ENCODE results near the gene MAGI3. TPM values are rescaled to one million over a fixed set of nuclear protein-coding genes. Genes with fewer than 3 reads are reported as not detected.
"Not testable (repeated sequence)": the region's sequence is repeated elsewhere in the genome, so short reads cannot be mapped to it uniquely, and the experiment has no call there.

MAGI3 gene
- total and polyA plus RNA-seq, 4 experiments from 2014 or later, result 3.5 to 6.7 (median 5.5) TPM

GRCh38 chr1:113604466-113604865 is 214.2 kb downstream of the MAGI3 start:
- H3K9me3 ChIP-seq (ENCODE audit: control insufficient read depth in 1 of 2, low read length in 2 of 2); H3K36me3 Mint-ChIP-seq; CTCF ChIA-PET (ENCODE audit: partially characterized antibody); H3K4me3 ChIP-seq (ENCODE audit: low read length in 2 of 2); H3K36me3 ChIP-seq (ENCODE audit: insufficient read depth, low read length); H3K4me1 ChIP-seq (ENCODE audit: insufficient read depth, low read length); DNase-seq; H3K4me3 Mint-ChIP-seq; H3K27me3 ChIP-seq (ENCODE audit: insufficient read depth, low read length); H3K27ac Mint-ChIP-seq; H3K27me3 Mint-ChIP-seq; H3K4me1 Mint-ChIP-seq; intact Hi-C loops (cut with micrococcal nuclease); H3K27ac ChIP-seq (ENCODE audit: low read depth, low read length); POLR2A ChIA-PET (ENCODE audit: partially characterized antibody): not testable (repeated sequence)
- H3K9me3 Mint-ChIP-seq, result peaks cover 0 to 24% (median 8%) of the 10 kb centered on the region in 8 donors

- H3K27me3 Mint-ChIP-seq, result no peaks in the 10 kb centered on the region
- no peak overlapping the region for H3K4me3 Mint-ChIP-seq
- no peak overlapping the region for H3K27ac Mint-ChIP-seq
- peaks cover 0 to 24% (median 8%) of the 10 kb centered on the region in 8 donors for H3K9me3 Mint-ChIP-seq
- ChIA-PET POLR2A (ENCODE audit: partially characterized antibody) (interaction anchor here (0.7 kb wide), 1 partner anchor 68 kb away, joined by 5 read pairs; no protein-coding TSS in a partner anchor), CTCF (ENCODE audit: partially characterized antibody) (no interaction called here)
- peaks cover 0 to 4% (median 1%) of the 10 kb centered on the region in 4 donors for H3K4me1 Mint-ChIP-seq
- Histone ChIP-seq H3K36me3 (ENCODE audit: insufficient read depth, low read length) (no peaks in the 10 kb centered on the region), H3K27ac (ENCODE audit: low read depth, low read length) (no peak overlapping the region), H3K9me3 (ENCODE audit: control insufficient read depth in 1 of 2, low read length in 2 of 2) (no peaks in the 10 kb centered on the region), H3K4me1 (ENCODE audit: insufficient read depth, low read length) (no peaks in the 10 kb centered on the region), H3K27me3 (ENCODE audit: insufficient read depth, low read length) (no peaks in the 10 kb centered on the region), H3K4me3 (ENCODE audit: low read length in 2 of 2) (no peak overlapping the region)
- DNase-seq, result no peak
- intact Hi-C loops (cut with micrococcal nuclease), result no loop called here
- H3K36me3 Mint-ChIP-seq, result peaks cover 1 to 11% of the 10 kb centered on the region in 2 donors
These were observed 214.8 kb downstream of the MAGI3 start for GRCh38 chr1:113605146-113605545.

- Mint-ChIP-seq H3K4me3 (no peak overlapping the region), H3K36me3 (peaks cover 4 to 21% of the 10 kb centered on the region in 2 donors), H3K27me3 (no peaks in the 10 kb centered on the region), H3K4me1 (no peaks in the 10 kb centered on the region), H3K27ac (no peak overlapping the region), H3K9me3 (peaks cover 0 to 9% (median 6%) of the 10 kb centered on the region in 8 donors)
- H3K36me3 ChIP-seq (ENCODE audit: insufficient read depth, low read length), result no peaks in the 10 kb centered on the region
- H3K27ac ChIP-seq (ENCODE audit: low read depth, low read length), result no peak overlapping the region
- CTCF ChIA-PET (ENCODE audit: partially characterized antibody), result no interaction called here
- POLR2A ChIA-PET (ENCODE audit: partially characterized antibody), result no interaction called here
- H3K4me3 ChIP-seq (ENCODE audit: low read length in 2 of 2), result no peak overlapping the region
- no peak for DNase-seq
- intact Hi-C loops (cut with micrococcal nuclease), result no loop called here
- H3K4me1 ChIP-seq (ENCODE audit: insufficient read depth, low read length), result no peaks in the 10 kb centered on the region
- H3K9me3 ChIP-seq (ENCODE audit: control insufficient read depth in 1 of 2, low read length in 2 of 2), result no peaks in the 10 kb centered on the region
- H3K27me3 ChIP-seq (ENCODE audit: insufficient read depth, low read length), result no peaks in the 10 kb centered on the region
These were observed 218.1 kb downstream of the MAGI3 start for GRCh38 chr1:113608399-113608798.

GRCh38 chr1:113610372-113610771 is 220.1 kb downstream of the MAGI3 start:
- H3K36me3 ChIP-seq (ENCODE audit: insufficient read depth, low read length), result no peaks in the 10 kb centered on the region
- H3K9me3 Mint-ChIP-seq, result peaks cover 0 to 2% (median 0%) of the 10 kb centered on the region in 8 donors
- peaks cover 2 to 21% of the 10 kb centered on the region in 2 donors for H3K36me3 Mint-ChIP-seq
- no peak for DNase-seq
- H3K27me3 ChIP-seq (ENCODE audit: insufficient read depth, low read length), result no peaks in the 10 kb centered on the region
- H3K4me3 Mint-ChIP-seq, result no peak overlapping the region
- no peak overlapping the region for H3K4me3 ChIP-seq (ENCODE audit: low read length in 2 of 2)
- no peaks in the 10 kb centered on the region for H3K27me3 Mint-ChIP-seq
- intact Hi-C loops (cut with micrococcal nuclease), result no loop called here
- no peaks in the 10 kb centered on the region for H3K4me1 ChIP-seq (ENCODE audit: insufficient read depth, low read length)
- H3K9me3 ChIP-seq (ENCODE audit: control insufficient read depth in 1 of 2, low read length in 2 of 2), result no peaks in the 10 kb centered on the region
- no peak overlapping the region for H3K27ac ChIP-seq (ENCODE audit: low read depth, low read length)
- ChIA-PET CTCF (ENCODE audit: partially characterized antibody) (interaction anchor here (0.7 kb wide), 1 partner anchor 31 kb away, joined by 3 read pairs; no protein-coding TSS in a partner anchor), POLR2A (ENCODE audit: partially characterized antibody) (no interaction called here)
- H3K27ac Mint-ChIP-seq, result peak overlapping the region in 1 of 7 donors; percentile 9
- no peaks in the 10 kb centered on the region for H3K4me1 Mint-ChIP-seq

GRCh38 chr1:113615425-113615824 is 225.1 kb downstream of the MAGI3 start:
- Histone ChIP-seq H3K9me3 (ENCODE audit: control insufficient read depth in 1 of 2, low read length in 2 of 2) (no peaks in the 10 kb centered on the region), H3K4me1 (ENCODE audit: insufficient read depth, low read length) (no peaks in the 10 kb centered on the region), H3K27me3 (ENCODE audit: insufficient read depth, low read length) (no peaks in the 10 kb centered on the region), H3K4me3 (ENCODE audit: low read length in 2 of 2) (no peak overlapping the region), H3K27ac (ENCODE audit: low read depth, low read length) (no peak overlapping the region), H3K36me3 (ENCODE audit: insufficient read depth, low read length) (no peaks in the 10 kb centered on the region)
- Mint-ChIP-seq H3K9me3 (peaks cover 0 to 2% (median 0%) of the 10 kb centered on the region in 8 donors), H3K4me1 (no peaks in the 10 kb centered on the region), H3K4me3 (no peak overlapping the region), H3K27me3 (no peaks in the 10 kb centered on the region), H3K36me3 (peaks cover 7 to 15% of the 10 kb centered on the region in 2 donors), H3K27ac (no peak overlapping the region)
- CTCF ChIA-PET (ENCODE audit: partially characterized antibody), result no interaction called here
- intact Hi-C loops (cut with micrococcal nuclease), result no loop called here
- POLR2A ChIA-PET (ENCODE audit: partially characterized antibody), result no interaction called here
- DNase-seq, result no peak

- Histone ChIP-seq H3K4me1 (ENCODE audit: insufficient read depth, low read length) (no peaks in the 10 kb centered on the region), H3K36me3 (ENCODE audit: insufficient read depth, low read length) (no peaks in the 10 kb centered on the region), H3K4me3 (ENCODE audit: low read length in 2 of 2) (no peak overlapping the region), H3K27me3 (ENCODE audit: insufficient read depth, low read length) (no peaks in the 10 kb centered on the region), H3K27ac (ENCODE audit: low read depth, low read length) (no peak overlapping the region), H3K9me3 (ENCODE audit: control insufficient read depth in 1 of 2, low read length in 2 of 2) (no peaks in the 10 kb centered on the region)
- no peaks in the 10 kb centered on the region for H3K4me1 Mint-ChIP-seq
- ChIA-PET POLR2A (ENCODE audit: partially characterized antibody) (no interaction called here), CTCF (ENCODE audit: partially characterized antibody) (no interaction called here)
- peaks cover 0 to 2% (median 0%) of the 10 kb centered on the region in 8 donors for H3K9me3 Mint-ChIP-seq
- peak in 1 of 5 donors; percentile 30 for DNase-seq
- intact Hi-C loops (cut with micrococcal nuclease), result no loop called here
- H3K27ac Mint-ChIP-seq, result no peak overlapping the region
- H3K27me3 Mint-ChIP-seq, result no peaks in the 10 kb centered on the region
- peaks cover 12 to 20% of the 10 kb centered on the region in 2 donors for H3K36me3 Mint-ChIP-seq
- no peak overlapping the region for H3K4me3 Mint-ChIP-seq
These were observed 225.8 kb downstream of the MAGI3 start for GRCh38 chr1:113616156-113616555.

- H3K27ac Mint-ChIP-seq, result no peak overlapping the region
- ChIA-PET POLR2A (ENCODE audit: partially characterized antibody) (no interaction called here), CTCF (ENCODE audit: partially characterized antibody) (interaction anchor here (0.7 kb wide), 1 partner anchor 666 kb away, joined by 3 read pairs; no protein-coding TSS in a partner anchor)
These were observed 227.3 kb downstream of the MAGI3 start for GRCh38 chr1:113617438-113618141.

More at GRCh38 chr1:113617438-113618141, 227.3 kb downstream of the MAGI3 start:
- Mint-ChIP-seq H3K9me3 (peaks cover 0 to 2% (median 0%) of the 10 kb centered on the region in 8 donors), H3K4me1 (no peaks in the 10 kb centered on the region), H3K27me3 (no peaks in the 10 kb centered on the region), H3K4me3 (no peak overlapping the region), H3K36me3 (peaks cover 13 to 22% of the 10 kb centered on the region in 2 donors)
- no peaks in the 10 kb centered on the region for H3K4me1 ChIP-seq (ENCODE audit: insufficient read depth, low read length)
- no peak for DNase-seq
- H3K36me3 ChIP-seq (ENCODE audit: insufficient read depth, low read length), result no peaks in the 10 kb centered on the region
- intact Hi-C loops (cut with micrococcal nuclease), result no loop called here
- no peak overlapping the region for H3K4me3 ChIP-seq (ENCODE audit: low read length in 2 of 2)
- H3K27me3 ChIP-seq (ENCODE audit: insufficient read depth, low read length), result no peaks in the 10 kb centered on the region
- no peaks in the 10 kb centered on the region for H3K9me3 ChIP-seq (ENCODE audit: control insufficient read depth in 1 of 2, low read length in 2 of 2)
- H3K27ac ChIP-seq (ENCODE audit: low read depth, low read length), result no peak overlapping the region
